GM12878 (cell line): Measurements from ENCODE around the gene BLOC1S4. TPM values are rescaled to one million over a fixed set of nuclear protein-coding genes. Genes with fewer than 3 reads are reported as not detected.
A peak's percentile ranks its signal among the peaks of the same experiment; 100 is the strongest.

Experiments used
- BMI1 ChIP-seq: fragments of 450-650 bp; IDR thresholded peaks from 2 replicates; pipeline ENCODE4 v1.6.1; 2016; ENCODE audit warnings: mild to moderate bottlenecking, moderate library complexity, borderline replicate concordance
- CHD4 ChIP-seq: fragments of 200-600 bp; sonication (generic); IDR thresholded peaks from 2 replicates; pipeline ENCODE4 v1.6.1; 2016; ENCODE audit warnings: mild to moderate bottlenecking
- CREB1 ChIP-seq: IDR thresholded peaks from 2 replicates; pipeline ENCODE4 v1.6.1; 2012; ENCODE audit warnings: low read depth, mild to moderate bottlenecking, inconsistent platforms
- EGR1 ChIP-seq, 2 experiments: IDR thresholded peaks; 1 replicate in 1 of 2; 2 replicates in 1 of 2; pipeline ENCODE4 v1.6.1; 2011 to 2012; ENCODE audit warnings: low read depth in 2 of 2, low read length in 2 of 2, borderline replicate concordance in 1 of 2, mild to moderate bottlenecking in 1 of 2, moderate library complexity in 1 of 2
- EP300 ChIP-seq, 2 experiments: fragments of 150-350 bp in 1 of 2; IDR thresholded peaks; 2 replicates each; pipeline ENCODE4 v1.6.1; 2011 to 2012; ENCODE audit warnings: low read depth in 2 of 2, low read length in 2 of 2, borderline replicate concordance in 1 of 2, improper control_type of control experiment in 1 of 2, inconsistent platforms in 1 of 2; ENCODE audit not compliant: control insufficient read depth in 1 of 2
- FOS ChIP-seq: IDR thresholded peaks from 3 replicates; pipeline ENCODE4 v1.6.1; 2011; ENCODE audit warnings: borderline replicate concordance; ENCODE audit not compliant: insufficient read length; ENCODE audit errors: extremely low read depth
- HDAC2 ChIP-seq: fragments of 200-600 bp; sonication (generic); IDR thresholded peaks from 2 replicates; pipeline ENCODE4 v1.6.1; 2017
- HDAC6 ChIP-seq: fragments of 200-600 bp; sonication (generic); IDR thresholded peaks from one replicate; pipeline ENCODE4 v1.8.0; 2017; ENCODE audit warnings: antibody characterized with exemption; ENCODE audit not compliant: unreplicated experiment
- IKZF1 ChIP-seq: fragments of 450-650 bp; conservative IDR thresholded peaks from 2 replicates; pipeline ENCODE4 v1.6.1; 2017; ENCODE audit warnings: antibody characterized with exemption, mild to moderate bottlenecking
- MEF2A ChIP-seq: IDR thresholded peaks from 2 replicates; pipeline ENCODE4 v1.6.1; 2011; ENCODE audit warnings: low read depth, mild to moderate bottlenecking, low read length, moderate library complexity; ENCODE audit not compliant: insufficient read depth
- NR2F1 ChIP-seq: fragments of 450-650 bp; conservative IDR thresholded peaks from 2 replicates; pipeline ENCODE4 v1.6.1; 2017; ENCODE audit warnings: mild to moderate bottlenecking
- NRF1 ChIP-seq: conservative IDR thresholded peaks from 2 replicates; pipeline ENCODE4 v1.6.1; 2011; ENCODE audit warnings: mild to moderate bottlenecking, low read depth, low read length, improper control_type of control experiment
- RAD51 ChIP-seq: fragments of 450-650 bp; IDR thresholded peaks from 2 replicates; pipeline ENCODE4 v1.6.1; 2016; ENCODE audit warnings: moderate library complexity, mild to moderate bottlenecking, inconsistent platforms
- SMARCA5 ChIP-seq: fragments of 450-650 bp; IDR thresholded peaks from 2 replicates; pipeline ENCODE4 v1.6.1; 2017; ENCODE audit warnings: mild to moderate bottlenecking
- SMC3 ChIP-seq: IDR thresholded peaks from 2 replicates; pipeline ENCODE4 v1.6.1; 2011; ENCODE audit warnings: low read length, improper control_type of control experiment, borderline replicate concordance
- ZNF384 ChIP-seq: IDR thresholded peaks from 2 replicates; pipeline ENCODE4 v1.6.1; 2012; ENCODE audit warnings: low read depth, mild to moderate bottlenecking, low read length, improper control_type of control experiment, borderline replicate concordance
- polyA plus RNA-seq, 11 experiments: library from polyadenylated mRNA; depleted of rRNA in 4 of 11; unstranded in 6 of 11; stranded (reverse) in 5 of 11; fragments of >200 nt; fragmentation: Nextera tagmentation in 4 of 11; fragmentation: Illumina TruSeq in 1 of 11; extraction: Ambion mirVana in 4 of 11; extraction: Trizol in 1 of 11; gene quantifications; 1 replicate in 1 of 11; 2 replicates in 10 of 11; pipeline versions ENCODE4 v1.2.1 to v1.2.3, GENCODE V29; 2011 to 2016; ENCODE audit warnings: inconsistent platforms in 2 of 11, missing spikeins in 2 of 11, low read depth in 1 of 11
- total RNA-seq, 4 experiments: library from RNA; depleted of rRNA in 3 of 4; stranded (reverse); fragments of >200 nt in 3 of 4; fragmentation: Illumina TruSeq in 1 of 4; extraction: Trizol in 1 of 4; gene quantifications; 2 replicates each; pipeline versions ENCODE4 v1.2.1 to v1.2.3, GENCODE V29; 2013 to 2021
- TF ChIP-seq, protein P1 (sequence below): fragments of 450-650 bp; IDR thresholded peaks from 2 replicates; pipeline ENCODE4 v1.6.1; 2018; ENCODE audit warnings: mild to moderate bottlenecking, low read depth, moderate library complexity; ENCODE audit not compliant: partially characterized antibody
- TF ChIP-seq, protein P2 (sequence below): fragments of 450-650 bp; IDR thresholded peaks from 2 replicates; pipeline ENCODE4 v1.6.1; 2016; ENCODE audit warnings: mild to moderate bottlenecking, moderate library complexity, borderline replicate concordance
- TF ChIP-seq, protein P3 (sequence below): fragments of 450-650 bp; IDR thresholded peaks from 2 replicates; pipeline ENCODE4 v1.6.1; 2017; ENCODE audit warnings: borderline replicate concordance
- TF ChIP-seq, protein P4 (sequence below): IDR thresholded peaks from 2 replicates; pipeline ENCODE4 v1.6.1; 2012; ENCODE audit warnings: low read length, inconsistent platforms

Gene BLOC1S4
- total and polyA plus RNA-seq, 10 of the 15 experiments (the other 5 are each of a cell fraction or from before 2014, with no cell fraction given), result 2.7 to 23.8 (median 9.5) TPM

DNA sequence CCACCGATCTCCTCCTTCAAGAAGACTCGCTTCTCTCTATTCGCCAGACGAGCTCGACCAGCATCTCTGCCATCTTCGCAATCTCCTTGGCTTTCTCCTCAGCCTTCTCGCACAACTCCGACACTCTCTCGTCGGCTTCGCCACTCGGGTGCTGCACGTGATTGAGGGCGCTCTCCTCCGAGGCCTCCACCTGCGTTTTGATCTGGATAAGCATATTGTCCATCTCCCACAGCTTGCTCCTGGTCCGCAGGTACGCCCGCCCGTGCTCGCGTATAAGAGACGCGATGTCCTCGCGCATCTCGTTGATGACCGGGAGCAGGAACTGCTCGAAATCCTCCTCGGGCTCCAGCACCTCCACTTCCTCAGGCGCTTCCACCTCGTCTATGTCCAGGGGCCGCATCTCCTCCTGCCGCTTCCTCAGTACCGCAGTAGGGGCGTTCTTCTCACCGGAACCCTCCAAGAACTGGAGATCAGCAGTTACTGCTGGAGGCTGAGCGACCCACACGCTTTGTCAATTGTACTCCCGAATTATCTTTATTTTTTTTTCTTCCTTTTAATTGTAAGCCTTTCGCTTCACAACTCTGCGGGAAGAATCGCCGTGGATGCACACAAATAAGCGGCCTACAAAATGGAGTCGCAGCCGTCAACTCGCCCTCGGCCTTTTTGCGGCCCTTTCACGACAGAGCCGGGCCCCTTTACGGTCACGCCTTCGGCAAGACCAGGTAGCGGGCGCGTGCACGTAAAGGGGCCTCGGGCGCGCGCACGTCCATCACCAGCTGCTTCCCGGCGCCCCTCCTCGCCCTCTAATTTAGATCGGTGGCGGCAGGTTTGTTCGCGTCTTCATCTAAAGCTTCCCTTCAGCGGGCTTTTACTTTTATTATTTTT is 6.5 kb upstream of the BLOC1S4 start, which contains the start of gene MRFAP1L1 (continued):
- TF ChIP-seq, protein P1, sequence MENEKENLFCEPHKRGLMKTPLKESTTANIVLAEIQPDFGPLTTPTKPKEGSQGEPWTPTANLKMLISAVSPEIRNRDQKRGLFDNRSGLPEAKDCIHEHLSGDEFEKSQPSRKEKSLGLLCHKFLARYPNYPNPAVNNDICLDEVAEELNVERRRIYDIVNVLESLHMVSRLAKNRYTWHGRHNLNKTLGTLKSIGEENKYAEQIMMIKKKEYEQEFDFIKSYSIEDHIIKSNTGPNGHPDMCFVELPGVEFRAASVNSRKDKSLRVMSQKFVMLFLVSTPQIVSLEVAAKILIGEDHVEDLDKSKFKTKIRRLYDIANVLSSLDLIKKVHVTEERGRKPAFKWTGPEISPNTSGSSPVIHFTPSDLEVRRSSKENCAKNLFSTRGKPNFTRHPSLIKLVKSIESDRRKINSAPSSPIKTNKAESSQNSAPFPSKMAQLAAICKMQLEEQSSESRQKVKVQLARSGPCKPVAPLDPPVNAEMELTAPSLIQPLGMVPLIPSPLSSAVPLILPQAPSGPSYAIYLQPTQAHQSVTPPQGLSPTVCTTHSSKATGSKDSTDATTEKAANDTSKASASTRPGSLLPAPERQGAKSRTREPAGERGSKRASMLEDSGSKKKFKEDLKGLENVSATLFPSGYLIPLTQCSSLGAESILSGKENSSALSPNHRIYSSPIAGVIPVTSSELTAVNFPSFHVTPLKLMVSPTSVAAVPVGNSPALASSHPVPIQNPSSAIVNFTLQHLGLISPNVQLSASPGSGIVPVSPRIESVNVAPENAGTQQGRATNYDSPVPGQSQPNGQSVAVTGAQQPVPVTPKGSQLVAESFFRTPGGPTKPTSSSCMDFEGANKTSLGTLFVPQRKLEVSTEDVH, result peak; percentile 76
- no peak for TF ChIP-seq ZNF384
- TF ChIP-seq HDAC2, result no peak
- TF ChIP-seq, protein P2, sequence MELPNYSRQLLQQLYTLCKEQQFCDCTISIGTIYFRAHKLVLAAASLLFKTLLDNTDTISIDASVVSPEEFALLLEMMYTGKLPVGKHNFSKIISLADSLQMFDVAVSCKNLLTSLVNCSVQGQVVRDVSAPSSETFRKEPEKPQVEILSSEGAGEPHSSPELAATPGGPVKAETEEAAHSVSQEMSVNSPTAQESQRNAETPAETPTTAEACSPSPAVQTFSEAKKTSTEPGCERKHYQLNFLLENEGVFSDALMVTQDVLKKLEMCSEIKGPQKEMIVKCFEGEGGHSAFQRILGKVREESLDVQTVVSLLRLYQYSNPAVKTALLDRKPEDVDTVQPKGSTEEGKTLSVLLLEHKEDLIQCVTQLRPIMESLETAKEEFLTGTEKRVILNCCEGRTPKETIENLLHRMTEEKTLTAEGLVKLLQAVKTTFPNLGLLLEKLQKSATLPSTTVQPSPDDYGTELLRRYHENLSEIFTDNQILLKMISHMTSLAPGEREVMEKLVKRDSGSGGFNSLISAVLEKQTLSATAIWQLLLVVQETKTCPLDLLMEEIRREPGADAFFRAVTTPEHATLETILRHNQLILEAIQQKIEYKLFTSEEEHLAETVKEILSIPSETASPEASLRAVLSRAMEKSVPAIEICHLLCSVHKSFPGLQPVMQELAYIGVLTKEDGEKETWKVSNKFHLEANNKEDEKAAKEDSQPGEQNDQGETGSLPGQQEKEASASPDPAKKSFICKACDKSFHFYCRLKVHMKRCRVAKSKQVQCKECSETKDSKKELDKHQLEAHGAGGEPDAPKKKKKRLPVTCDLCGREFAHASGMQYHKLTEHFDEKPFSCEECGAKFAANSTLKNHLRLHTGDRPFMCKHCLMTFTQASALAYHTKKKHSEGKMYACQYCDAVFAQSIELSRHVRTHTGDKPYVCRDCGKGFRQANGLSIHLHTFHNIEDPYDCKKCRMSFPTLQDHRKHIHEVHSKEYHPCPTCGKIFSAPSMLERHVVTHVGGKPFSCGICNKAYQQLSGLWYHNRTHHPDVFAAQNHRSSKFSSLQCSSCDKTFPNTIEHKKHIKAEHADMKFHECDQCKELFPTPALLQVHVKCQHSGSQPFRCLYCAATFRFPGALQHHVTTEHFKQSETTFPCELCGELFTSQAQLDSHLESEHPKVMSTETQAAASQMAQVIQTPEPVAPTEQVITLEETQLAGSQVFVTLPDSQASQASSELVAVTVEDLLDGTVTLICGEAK, result no peak; the same call in 1 of the 2 replicates
- TF ChIP-seq CHD4, result no peak
- no peak for TF ChIP-seq MEF2A
- TF ChIP-seq SMC3, result 0 out of 2 replicates have a peak, but pooled peaks have one; percentile 9
- peak in 1 of 2 experiments; percentile 83; a peak in 1 of 3 replicates for TF ChIP-seq EGR1 (IDR thresholded peaks at IDR 0.05; ENCODE audit: borderline replicate concordance in 1 of 2, low read depth in 2 of 2, low read length in 2 of 2)
- no peak for TF ChIP-seq EP300 (IDR thresholded peaks at IDR 0.05; ENCODE audit: borderline replicate concordance in 1 of 2, control insufficient read depth in 1 of 2, low read depth in 2 of 2, low read length in 2 of 2)
- TF ChIP-seq, protein P3, sequence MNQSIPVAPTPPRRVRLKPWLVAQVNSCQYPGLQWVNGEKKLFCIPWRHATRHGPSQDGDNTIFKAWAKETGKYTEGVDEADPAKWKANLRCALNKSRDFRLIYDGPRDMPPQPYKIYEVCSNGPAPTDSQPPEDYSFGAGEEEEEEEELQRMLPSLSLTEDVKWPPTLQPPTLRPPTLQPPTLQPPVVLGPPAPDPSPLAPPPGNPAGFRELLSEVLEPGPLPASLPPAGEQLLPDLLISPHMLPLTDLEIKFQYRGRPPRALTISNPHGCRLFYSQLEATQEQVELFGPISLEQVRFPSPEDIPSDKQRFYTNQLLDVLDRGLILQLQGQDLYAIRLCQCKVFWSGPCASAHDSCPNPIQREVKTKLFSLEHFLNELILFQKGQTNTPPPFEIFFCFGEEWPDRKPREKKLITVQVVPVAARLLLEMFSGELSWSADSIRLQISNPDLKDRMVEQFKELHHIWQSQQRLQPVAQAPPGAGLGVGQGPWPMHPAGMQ, result no peak
- TF ChIP-seq BMI1, result no peak
- no peak for TF ChIP-seq FOS
- TF ChIP-seq RAD51, result no peak
- TF ChIP-seq, protein P4, sequence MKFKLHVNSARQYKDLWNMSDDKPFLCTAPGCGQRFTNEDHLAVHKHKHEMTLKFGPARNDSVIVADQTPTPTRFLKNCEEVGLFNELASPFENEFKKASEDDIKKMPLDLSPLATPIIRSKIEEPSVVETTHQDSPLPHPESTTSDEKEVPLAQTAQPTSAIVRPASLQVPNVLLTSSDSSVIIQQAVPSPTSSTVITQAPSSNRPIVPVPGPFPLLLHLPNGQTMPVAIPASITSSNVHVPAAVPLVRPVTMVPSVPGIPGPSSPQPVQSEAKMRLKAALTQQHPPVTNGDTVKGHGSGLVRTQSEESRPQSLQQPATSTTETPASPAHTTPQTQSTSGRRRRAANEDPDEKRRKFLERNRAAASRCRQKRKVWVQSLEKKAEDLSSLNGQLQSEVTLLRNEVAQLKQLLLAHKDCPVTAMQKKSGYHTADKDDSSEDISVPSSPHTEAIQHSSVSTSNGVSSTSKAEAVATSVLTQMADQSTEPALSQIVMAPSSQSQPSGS, result no peak
- peak; percentile 78 for TF ChIP-seq CREB1
- no peak for TF ChIP-seq NR2F1
- TF ChIP-seq HDAC6, result no peak
- TF ChIP-seq NRF1, result no peak
- TF ChIP-seq SMARCA5, result no peak
- peak; percentile 70; the same call in 1 of the 2 replicates for TF ChIP-seq IKZF1
